GM13976 (cell line): ENCODE data around the gene CHCHD6.

Source experiments
- DNase-seq: peaks from one replicate; pipeline ENCODE4 v3.0.0; 2012; ENCODE audit warnings: low spot score
- CTCF ChIP-seq: IDR thresholded peaks from 2 replicates; pipeline ENCODE4 v1.5.1; 2012; ENCODE audit warnings: borderline replicate concordance, mild to moderate bottlenecking; ENCODE audit not compliant: insufficient read depth; ENCODE audit errors: extremely low read depth, missing control alignments, control extremely low read depth
- in situ Hi-C: fragments of 300-500 bp; cut with MboI; formaldehyde crosslinking; loops from one replicate; pipeline ENCODE4 v1.12.0; 2022; ENCODE audit warnings: low sequenced_read_pairs, mixed read lengths, inconsistent platforms; ENCODE audit not compliant: unreplicated experiment

Gene CHCHD6

GRCh38 chr3:127003601-127004280 is 299.7 kb downstream of the CHCHD6 start:
- TF ChIP-seq CTCF = no peak
- in situ Hi-C loops = no loop called here
- DNase-seq = no peak

GRCh38 chr3:127004641-127005397 is 300.8 kb downstream of the CHCHD6 start:
- no peak for TF ChIP-seq CTCF
- DNase-seq = no peak
- in situ Hi-C loops = no loop called here

- in situ Hi-C loops = no loop called here
- no peak for TF ChIP-seq CTCF
- DNase-seq = no peak
These were observed 301.9 kb downstream of the CHCHD6 start for GRCh38 chr3:127005864-127006500.

GRCh38 chr3:127006781-127007436 is 302.9 kb downstream of the CHCHD6 start:
- DNase-seq = no peak
- in situ Hi-C loops = no loop called here
- no peak for TF ChIP-seq CTCF

- no peak for DNase-seq
- in situ Hi-C loops = no loop called here
- no peak for TF ChIP-seq CTCF
These were observed 304.2 kb downstream of the CHCHD6 start for GRCh38 chr3:127008236-127008635.

- DNase-seq = no peak
- no peak for TF ChIP-seq CTCF
- in situ Hi-C loops = no loop called here
These were observed 305.5 kb downstream of the CHCHD6 start for GRCh38 chr3:127009531-127009930.
